Measurements from ENCODE around the gene BAZ1A.

GRCh38 chr14:34863844-34864243 is 11.3 kb downstream of the BAZ1A start:
- TF ChIP-seq POLR2A (IDR thresholded peaks at IDR 0.05; ENCODE audit: borderline replicate concordance, extremely low read depth, insufficient read depth, insufficient read length) (no peak), CTCF (IDR thresholded peaks at IDR 0.05 in 2 of 3, conservative IDR thresholded peaks at IDR 0.05 in 1 of 3; ENCODE audit: borderline replicate concordance in 1 of 3, insufficient read depth in 1 of 3, low read depth in 2 of 3, low read length in 2 of 3) (no peak), POLR2AphosphoS5 (IDR thresholded peaks at IDR 0.05; ENCODE audit: low read depth, low read length) (no peak), EGR1 (IDR thresholded peaks at IDR 0.05; ENCODE audit: low read depth) (no peak), MAX (IDR thresholded peaks at IDR 0.05) (no peak), CEBPB (IDR thresholded peaks at IDR 0.05; ENCODE audit: low read depth) (no peak), EZH2 (IDR thresholded peaks at IDR 0.05) (no peak), ATF3 (IDR thresholded peaks at IDR 0.05) (no peak)

Data from HCT116 (cell line).